DND-41 (cell line): ENCODE data around the gene CTTNBP2.

ENCODE experiments used
- ATAC-seq: fragments of 200-7000 bp; cut with Tn5 transposase; 3 replicates; pipeline ENCODE4 v1.9.1; 2021; ENCODE audit warnings: low read depth; ENCODE audit not compliant: insufficient read depth
- DNase-seq: peaks from one replicate; pipeline ENCODE4 v3.0.0-alpha.2; 2020
- H2AFZ ChIP-seq: 2 replicates; pipeline ENCODE4 v1.6.0; 2012; ENCODE audit warnings: low read depth, low read length
- H3K27ac ChIP-seq: 2 replicates; pipeline ENCODE4 v1.5.1; 2012; ENCODE audit warnings: low read length, inconsistent platforms
- H3K27me3 ChIP-seq: fragments of 200-600 bp; sonication (generic); 2 replicates; pipeline ENCODE4 v1.6.0; 2012; ENCODE audit warnings: low read length, mild to moderate bottlenecking, inconsistent platforms; ENCODE audit not compliant: insufficient read depth, poor library complexity
- H3K36me3 ChIP-seq: 2 replicates; pipeline ENCODE4 v1.5.1; 2012; ENCODE audit warnings: low read length, inconsistent platforms; ENCODE audit not compliant: insufficient read depth
- H3K4me1 ChIP-seq: 2 replicates; pipeline ENCODE4 v1.5.1; 2012; ENCODE audit warnings: mild to moderate bottlenecking, low read length; ENCODE audit not compliant: insufficient read depth
- H3K4me2 ChIP-seq: 2 replicates; pipeline ENCODE4 v1.6.0; 2012; ENCODE audit warnings: mild to moderate bottlenecking, moderate library complexity, low read length, inconsistent platforms; ENCODE audit not compliant: insufficient read depth
- H3K4me3 ChIP-seq, 2 experiments: fragments of 200-600 bp in 1 of 2; shearing (Covaris generic) in 1 of 2; 2 replicates each; pipeline ENCODE4 v1.5.1; 2012 to 2016; ENCODE audit warnings: inconsistent platforms in 2 of 2, low read length in 2 of 2, mild to moderate bottlenecking in 2 of 2, low read depth in 1 of 2, moderate library complexity in 1 of 2
- H3K79me2 ChIP-seq: 2 replicates; pipeline ENCODE4 v1.6.0; 2012; ENCODE audit warnings: low read length, inconsistent platforms; ENCODE audit not compliant: insufficient read depth
- H3K9ac ChIP-seq: 2 replicates; pipeline ENCODE4 v1.6.0; 2012; ENCODE audit warnings: low read depth, mild to moderate bottlenecking, inconsistent platforms, low read length, moderate library complexity
- H3K9me3 ChIP-seq: 2 replicates; pipeline ENCODE4 v1.5.1; 2012; ENCODE audit warnings: low read length, moderate library complexity, mild to moderate bottlenecking, inconsistent platforms; ENCODE audit not compliant: insufficient read depth, severe bottlenecking
- H4K20me1 ChIP-seq: 2 replicates; pipeline ENCODE4 v1.6.0; 2012; ENCODE audit warnings: low read length; ENCODE audit not compliant: insufficient read depth
- EZH2 ChIP-seq: IDR thresholded peaks from 3 replicates; pipeline ENCODE4 v1.6.1; 2012; ENCODE audit warnings: borderline replicate concordance, low read depth, mild to moderate bottlenecking, moderate library complexity, low read length, inconsistent platforms; ENCODE audit not compliant: severe bottlenecking
- TF ChIP-seq, protein P1 (sequence below): IDR thresholded peaks from 2 replicates; pipeline ENCODE4 v1.5.1; 2012; ENCODE audit warnings: borderline replicate concordance, low read length, moderate library complexity, mild to moderate bottlenecking; ENCODE audit not compliant: poor library complexity, severe bottlenecking; ENCODE audit errors: extremely low read depth

Gene CTTNBP2

DNA sequence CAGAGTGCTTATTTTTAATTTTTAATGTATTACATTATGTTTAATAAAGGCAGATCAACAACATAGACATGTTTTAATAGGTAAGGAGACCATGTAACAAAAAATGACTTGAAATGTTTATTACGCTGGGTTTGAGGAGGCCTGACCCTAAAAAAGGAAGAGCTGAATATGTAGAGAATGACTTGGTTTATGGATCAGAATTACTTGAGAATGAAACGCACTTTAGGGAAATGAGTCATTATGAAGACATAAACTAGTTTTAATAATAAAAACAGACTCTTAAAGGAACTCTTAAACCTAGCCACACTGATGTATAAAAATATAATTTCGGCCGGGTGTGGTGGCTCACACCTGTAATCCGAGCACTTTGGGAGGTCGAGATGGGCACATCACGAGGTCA lies 56.5 kb downstream of the CTTNBP2 start:
- Histone ChIP-seq H4K20me1 (no peaks in the 10 kb centered on the region), H3K9me3 (no peaks in the 10 kb centered on the region), H3K4me2 (no peak overlapping the region), H3K4me1 (no peaks in the 10 kb centered on the region), H3K36me3 (no peaks in the 10 kb centered on the region), H3K4me3 (no peak overlapping the region), H3K9ac (no peak overlapping the region), H3K27me3 (peaks cover 4% of the 10 kb centered on the region), H3K27ac (no peak overlapping the region), H2AFZ (no peak overlapping the region), H3K79me2 (no peaks in the 10 kb centered on the region)
- TF ChIP-seq, protein P1, sequence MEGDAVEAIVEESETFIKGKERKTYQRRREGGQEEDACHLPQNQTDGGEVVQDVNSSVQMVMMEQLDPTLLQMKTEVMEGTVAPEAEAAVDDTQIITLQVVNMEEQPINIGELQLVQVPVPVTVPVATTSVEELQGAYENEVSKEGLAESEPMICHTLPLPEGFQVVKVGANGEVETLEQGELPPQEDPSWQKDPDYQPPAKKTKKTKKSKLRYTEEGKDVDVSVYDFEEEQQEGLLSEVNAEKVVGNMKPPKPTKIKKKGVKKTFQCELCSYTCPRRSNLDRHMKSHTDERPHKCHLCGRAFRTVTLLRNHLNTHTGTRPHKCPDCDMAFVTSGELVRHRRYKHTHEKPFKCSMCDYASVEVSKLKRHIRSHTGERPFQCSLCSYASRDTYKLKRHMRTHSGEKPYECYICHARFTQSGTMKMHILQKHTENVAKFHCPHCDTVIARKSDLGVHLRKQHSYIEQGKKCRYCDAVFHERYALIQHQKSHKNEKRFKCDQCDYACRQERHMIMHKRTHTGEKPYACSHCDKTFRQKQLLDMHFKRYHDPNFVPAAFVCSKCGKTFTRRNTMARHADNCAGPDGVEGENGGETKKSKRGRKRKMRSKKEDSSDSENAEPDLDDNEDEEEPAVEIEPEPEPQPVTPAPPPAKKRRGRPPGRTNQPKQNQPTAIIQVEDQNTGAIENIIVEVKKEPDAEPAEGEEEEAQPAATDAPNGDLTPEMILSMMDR, result no peak
- no peak for TF ChIP-seq EZH2
- ATAC-seq (no peak), DNase-seq (no peak)

DNA sequence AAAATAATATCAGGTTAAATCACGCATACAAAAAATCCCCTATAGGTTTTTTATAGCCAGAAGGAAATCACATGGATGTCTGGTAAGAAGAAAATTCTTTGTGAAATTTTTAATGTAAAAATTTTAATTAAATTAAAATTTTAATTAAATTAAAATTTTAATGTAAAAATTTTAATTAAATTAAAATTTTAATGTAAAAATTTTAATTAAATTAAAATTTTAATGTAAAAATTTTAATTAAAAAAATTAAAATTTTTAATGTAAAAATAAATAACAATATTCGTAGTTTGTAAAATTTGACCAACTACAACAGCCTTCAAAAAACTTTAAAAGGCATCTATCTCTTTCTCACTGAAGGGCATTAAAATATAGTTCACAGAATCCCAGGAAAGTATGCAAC lies 61.5 kb downstream of the CTTNBP2 start:
- Histone ChIP-seq H3K4me1 (no peaks in the 10 kb centered on the region), H3K4me2 (no peak overlapping the region), H4K20me1 (no peaks in the 10 kb centered on the region), H3K27ac (no peak overlapping the region), H3K9me3 (no peaks in the 10 kb centered on the region), H2AFZ (no peak overlapping the region), H3K9ac (no peak overlapping the region), H3K36me3 (no peaks in the 10 kb centered on the region), H3K27me3 (peaks cover 4% of the 10 kb centered on the region), H3K4me3 (no peak overlapping the region), H3K79me2 (no peaks in the 10 kb centered on the region)
- no peak for DNase-seq
- no peak for ATAC-seq
- TF ChIP-seq, protein P1, result no peak
- no peak for TF ChIP-seq EZH2

DNA sequence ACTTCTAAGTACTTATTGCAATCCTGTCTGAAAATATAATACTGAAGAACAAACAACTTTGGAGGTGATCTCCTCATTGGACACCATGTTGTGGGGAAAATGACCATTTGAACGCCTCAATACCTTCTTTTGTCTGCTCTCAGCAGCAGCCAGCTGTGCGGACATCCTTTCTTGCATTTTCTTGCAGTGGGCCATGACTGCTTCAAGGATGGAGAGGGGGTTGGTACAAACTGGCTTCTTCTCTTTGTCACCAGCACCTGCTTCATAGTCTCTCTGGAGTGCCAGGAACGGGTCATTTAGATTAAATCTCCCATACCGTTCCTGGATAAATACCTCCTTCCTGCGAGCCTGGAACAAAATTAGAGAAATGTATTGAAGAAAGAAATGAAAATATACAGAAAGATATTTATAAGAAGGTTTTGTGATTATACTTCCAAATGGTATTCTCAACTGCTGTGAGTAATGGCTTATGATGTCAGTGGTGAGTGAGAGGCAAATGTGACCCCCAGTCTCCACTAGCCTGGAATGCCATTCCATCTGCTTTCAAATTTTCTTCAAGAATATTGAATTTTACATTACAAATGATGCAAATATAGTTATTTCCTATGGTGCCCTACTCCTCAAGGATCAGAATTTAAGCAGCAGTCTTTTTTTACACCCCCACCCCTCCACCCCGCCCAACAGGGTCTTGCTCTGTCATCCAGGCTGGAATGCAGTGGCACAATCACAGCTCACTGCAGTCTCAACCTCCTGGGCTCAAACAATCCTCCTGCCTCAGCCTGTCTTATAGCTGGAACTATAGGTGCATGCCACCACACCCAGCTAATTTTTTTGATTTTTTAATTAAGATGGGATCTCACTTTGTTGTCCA lies 62.4 kb downstream of the CTTNBP2 start:
- Histone ChIP-seq H3K27me3 (peaks cover 6% of the 10 kb centered on the region), H3K4me1 (no peaks in the 10 kb centered on the region), H2AFZ (no peak overlapping the region), H3K36me3 (no peaks in the 10 kb centered on the region), H3K9ac (no peak overlapping the region), H3K4me2 (no peak overlapping the region), H3K27ac (no peak overlapping the region), H3K9me3 (no peaks in the 10 kb centered on the region), H3K4me3 (no peak overlapping the region), H4K20me1 (no peaks in the 10 kb centered on the region), H3K79me2 (no peaks in the 10 kb centered on the region)
- ATAC-seq (no peak), DNase-seq (no peak)
- no peak for TF ChIP-seq EZH2
- TF ChIP-seq, protein P1, result no peak
